ENCODE data around the gene PEX13. TPM values are rescaled to one million over a fixed set of nuclear protein-coding genes. Genes with fewer than 3 reads are reported as not detected.
"Not testable (repeated sequence)": the region's sequence is repeated elsewhere in the genome, so short reads cannot be mapped to it uniquely, and the experiment has no call there.

Gene PEX13
- total and polyA plus RNA-seq, 5 experiments from 2014 or later: 7.6 to 27.4 (median 11.1) TPM

DNA sequence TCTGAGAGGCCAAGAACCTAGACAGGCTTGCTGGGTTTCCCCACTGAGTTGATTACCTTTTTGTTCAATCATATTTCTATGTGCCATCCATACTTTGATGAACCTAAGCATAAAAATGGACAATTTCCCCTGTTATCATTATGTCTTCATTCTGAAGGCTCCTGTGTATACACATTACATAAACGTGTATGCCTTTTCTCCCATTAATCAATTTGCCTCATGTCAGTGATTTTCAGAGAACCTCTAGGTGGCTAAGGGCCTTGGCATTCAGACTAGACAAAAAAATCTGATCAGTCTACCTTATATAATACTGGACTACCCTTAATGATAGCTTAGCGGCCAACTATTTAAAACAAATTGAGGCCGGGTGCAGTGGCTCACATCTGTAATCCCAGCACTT lies 4.1 kb upstream of the PEX13 start:
- Mint-ChIP-seq H3K27ac (no peak overlapping the region), H3K9me3 (no peaks in the 10 kb centered on the region), H3K27me3 (no peaks in the 10 kb centered on the region), H3K4me3 (no peak overlapping the region), H3K4me1 (peaks cover 5 to 30% (median 23%) of the 10 kb centered on the region in 4 donors), H3K36me3 (peaks cover 0 to 3% (median 0%) of the 10 kb centered on the region in 3 donors)
- DNase-seq (no peak), ATAC-seq (no peak)
- POLR2A ChIA-PET: no interaction called here

DNA sequence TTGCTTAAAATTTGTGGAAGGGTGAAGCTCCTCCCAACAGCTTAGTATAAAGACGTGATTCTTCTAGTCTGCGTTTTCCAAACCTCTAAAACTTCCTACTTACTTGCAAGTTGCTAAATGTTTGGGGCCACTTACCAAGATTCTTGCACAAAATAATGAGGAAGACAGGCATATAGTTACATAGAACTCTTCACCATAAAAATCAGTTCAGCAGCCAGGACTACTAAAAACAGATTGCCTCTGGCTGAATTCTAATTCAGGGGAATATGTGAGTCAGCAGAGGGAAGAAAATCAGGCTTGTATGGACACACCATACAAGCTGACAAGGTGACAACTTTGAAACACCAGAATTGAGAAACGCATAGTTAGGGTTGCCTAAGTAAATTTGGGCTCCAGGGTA lies 2.8 kb upstream of the PEX13 start:
- peak overlapping the region in 4 of 10 donors; percentile 22 to 99 (median 53) for H3K4me3 Mint-ChIP-seq
- ATAC-seq (no peak), DNase-seq (no peak)
- H3K4me1 Mint-ChIP-seq: peaks cover 5 to 43% (median 33%) of the 10 kb centered on the region in 4 donors
- POLR2A ChIA-PET: no interaction called here
- H3K27ac Mint-ChIP-seq: no peak overlapping the region
- peaks cover 0 to 2% (median 0%) of the 10 kb centered on the region in 3 donors for H3K36me3 Mint-ChIP-seq
- no peaks in the 10 kb centered on the region for H3K27me3 Mint-ChIP-seq
- H3K9me3 Mint-ChIP-seq: no peaks in the 10 kb centered on the region

- Mint-ChIP-seq H3K4me1 (peaks cover 6 to 50% (median 36%) of the 10 kb centered on the region in 4 donors), H3K27ac (peak overlapping the region in 4 of 10 donors; percentile 95 to 97 (median 96)), H3K36me3 (peaks cover 0 to 4% (median 0%) of the 10 kb centered on the region in 3 donors)
These were observed 1.5 kb upstream of the PEX13 start for GRCh38 chr2:61015976-61016375.

GRCh38 chr2:61016392-61017002 lies 1.0 kb upstream of the PEX13 start:
- H3K36me3 Mint-ChIP-seq: peaks cover 0 to 8% (median 0%) of the 10 kb centered on the region in 3 donors
- H3K4me3 Mint-ChIP-seq: peak overlapping the region; percentile 96 to 100 (median 99)
- peak overlapping the region; percentile 95 to 99 (median 97) for H3K27ac Mint-ChIP-seq
- DNase-seq: peak in 2 of 10 donors; percentile 1 to 5
- POLR2A ChIA-PET: interaction anchor here (1.0 to 2.3 kb wide), 5 partner anchors 11 to 522 kb away, joined by 3 to 14 read pairs (median 4); partner anchors contain the start of genes PAPOLG and XPO1
- peak; percentile 1 to 2 for ATAC-seq
- peaks cover 6 to 51% (median 39%) of the 10 kb centered on the region in 4 donors for H3K4me1 Mint-ChIP-seq
- H3K9me3 Mint-ChIP-seq: no peaks in the 10 kb centered on the region
- H3K27me3 Mint-ChIP-seq: no peaks in the 10 kb centered on the region

More at GRCh38 chr2:61015976-61016375, 1.5 kb upstream of the PEX13 start:
- ATAC-seq (no peak), DNase-seq (no peak)
- H3K4me3 Mint-ChIP-seq: peak overlapping the region; percentile 42 to 100 (median 99)
- POLR2A ChIA-PET: no interaction called here
- no peaks in the 10 kb centered on the region for H3K9me3 Mint-ChIP-seq
- no peaks in the 10 kb centered on the region for H3K27me3 Mint-ChIP-seq

GRCh38 chr2:61017003-61017555 lies 441 bp upstream of the PEX13 start:
- H3K4me1 Mint-ChIP-seq: peaks cover 10 to 51% (median 45%) of the 10 kb centered on the region in 4 donors

GRCh38 chr2:61018318-61018755 lies 817 bp downstream of the PEX13 start:
- Mint-ChIP-seq H3K27me3 (no peaks in the 10 kb centered on the region), H3K36me3 (peaks cover 0 to 20% (median 10%) of the 10 kb centered on the region in 3 donors), H3K4me1 (peaks cover 12 to 59% (median 51%) of the 10 kb centered on the region in 4 donors), H3K27ac (peak overlapping the region; percentile 77 to 99 (median 97)), H3K4me3 (peak overlapping the region; percentile 96 to 100 (median 99)), H3K9me3 (no peaks in the 10 kb centered on the region)
- ATAC-seq (no peak), DNase-seq (peak in 1 of 10 donors; percentile 2)
- POLR2A ChIA-PET: interaction anchor here (1.7 to 2.3 kb wide), 2 partner anchors 159 to 262 kb away, joined by 6 to 14 read pairs; partner anchors contain the start of gene PAPOLG

More at GRCh38 chr2:61017003-61017555, 441 bp upstream of the PEX13 start:
- ATAC-seq (peak; percentile 72 to 74), DNase-seq (peak; percentile 42 to 83 (median 62))
- Mint-ChIP-seq H3K27ac (peak overlapping the region; percentile 95 to 99 (median 97)), H3K4me3 (peak overlapping the region; percentile 96 to 100 (median 99)), H3K36me3 (peaks cover 0 to 14% (median 4%) of the 10 kb centered on the region in 3 donors), H3K27me3 (no peaks in the 10 kb centered on the region), H3K9me3 (no peaks in the 10 kb centered on the region)
- POLR2A ChIA-PET: interaction anchor here (1.0 to 2.3 kb wide), 5 partner anchors 11 to 521 kb away, joined by 3 to 14 read pairs (median 4); partner anchors contain the start of genes PAPOLG and XPO1

GRCh38 chr2:61018798-61019197 lies 1.3 kb downstream of the PEX13 start:
- peak overlapping the region; percentile 96 to 100 (median 99) for H3K4me3 Mint-ChIP-seq
- no peaks in the 10 kb centered on the region for H3K27me3 Mint-ChIP-seq
- no peaks in the 10 kb centered on the region for H3K9me3 Mint-ChIP-seq
- H3K4me1 Mint-ChIP-seq: peaks cover 12 to 61% (median 56%) of the 10 kb centered on the region in 4 donors
- peak overlapping the region; percentile 3 to 98 (median 96) for H3K27ac Mint-ChIP-seq
- peaks cover 0 to 24% (median 10%) of the 10 kb centered on the region in 3 donors for H3K36me3 Mint-ChIP-seq
- no peak for ATAC-seq
- POLR2A ChIA-PET: no interaction called here
- no peak for DNase-seq

DNA sequence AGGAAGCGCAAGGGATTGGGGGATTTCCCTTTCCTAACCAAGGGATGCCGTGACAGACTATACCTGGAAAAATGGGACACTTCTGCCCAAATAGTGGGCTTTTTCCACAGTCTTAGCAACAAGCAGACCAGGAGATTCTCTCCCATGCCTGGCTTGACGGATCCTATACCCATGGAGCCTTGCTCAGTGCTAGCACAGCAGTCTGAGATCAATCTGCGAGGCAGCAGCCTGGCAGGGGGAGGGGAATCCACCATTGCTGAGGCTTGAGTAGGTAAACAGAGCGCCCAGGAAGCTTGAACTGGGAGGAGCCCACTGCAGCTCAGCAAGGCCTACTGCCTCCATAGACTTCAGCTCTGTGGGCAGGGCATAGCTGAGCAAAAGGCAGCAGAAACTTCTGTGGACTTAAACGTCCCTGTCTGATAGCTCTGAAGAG lies 3.7 kb downstream of the PEX13 start:
- DNase-seq (no peak), ATAC-seq (no peak)
- Mint-ChIP-seq H3K27me3 (no peaks in the 10 kb centered on the region), H3K4me3 (no peak overlapping the region), H3K9me3 (no peaks in the 10 kb centered on the region), H3K4me1 (peaks cover 21 to 63% (median 59%) of the 10 kb centered on the region in 4 donors), H3K27ac (peak overlapping the region in 1 of 10 donors; percentile 29), H3K36me3 (peaks cover 0 to 36% (median 15%) of the 10 kb centered on the region in 3 donors)
- POLR2A ChIA-PET: no interaction called here

DNA sequence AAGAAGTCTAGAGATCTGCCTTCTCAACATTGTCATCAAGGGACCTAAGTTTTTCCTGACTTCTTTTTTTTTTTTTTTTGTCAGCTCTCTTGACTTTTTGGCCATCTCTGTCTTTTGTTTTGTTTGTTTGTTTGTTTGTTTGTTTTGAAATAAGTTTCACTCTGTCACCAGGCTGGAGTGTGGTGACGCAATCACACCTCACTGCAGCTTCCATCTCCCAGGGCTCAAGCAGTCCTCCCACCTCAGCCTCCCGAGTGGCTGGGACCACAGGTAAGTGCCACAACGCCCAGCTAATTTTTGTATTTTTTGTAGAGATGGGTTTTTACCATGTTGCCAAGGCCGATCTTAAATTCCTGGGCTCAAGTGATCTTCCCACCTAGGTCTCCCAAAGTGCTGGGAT lies 6.2 kb downstream of the PEX13 start:
- Mint-ChIP-seq H3K9me3 (no peaks in the 10 kb centered on the region), H3K4me3 (peak overlapping the region in 2 of 10 donors; percentile 10 to 50), H3K36me3 (peaks cover 0 to 52% (median 18%) of the 10 kb centered on the region in 3 donors), H3K27ac (peak overlapping the region in 3 of 10 donors; percentile 22 to 66 (median 53)), H3K27me3 (no peaks in the 10 kb centered on the region), H3K4me1 (peaks cover 22 to 62% (median 46%) of the 10 kb centered on the region in 4 donors)
- ATAC-seq: no peak
- POLR2A ChIA-PET: no interaction called here
- DNase-seq: no peak

- H3K4me3 Mint-ChIP-seq: no peak overlapping the region
- no peak for DNase-seq
- no peaks in the 10 kb centered on the region for H3K9me3 Mint-ChIP-seq
- H3K4me1 Mint-ChIP-seq: peaks cover 16 to 28% (median 24%) of the 10 kb centered on the region in 4 donors
- H3K27me3 Mint-ChIP-seq: no peaks in the 10 kb centered on the region
- H3K27ac Mint-ChIP-seq: no peak overlapping the region
- ATAC-seq: no peak
- peaks cover 5 to 57% (median 24%) of the 10 kb centered on the region in 3 donors for H3K36me3 Mint-ChIP-seq
- POLR2A ChIA-PET: no interaction called here
These were observed 12.0 kb downstream of the PEX13 start for GRCh38 chr2:61029533-61029932.

DNA sequence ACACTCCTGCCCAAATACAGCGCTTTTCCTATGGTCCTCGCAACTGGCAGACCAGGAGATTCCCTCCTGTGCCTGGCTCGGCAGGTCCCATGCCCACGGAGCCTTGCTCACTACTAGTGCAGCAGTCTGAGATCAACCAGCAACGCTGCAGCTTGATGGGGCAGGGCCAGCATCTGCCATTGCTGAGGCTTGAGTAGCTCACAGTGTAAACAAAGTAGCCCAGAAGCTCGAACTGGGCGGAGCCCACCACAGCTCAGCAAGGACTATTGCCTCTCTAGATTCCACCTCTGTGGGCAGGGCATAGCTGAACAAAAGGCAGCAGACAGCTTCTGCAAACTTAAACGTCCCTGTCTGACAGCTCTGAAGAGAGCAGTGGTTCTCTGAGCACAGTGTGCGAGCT lies 17.1 kb downstream of the PEX13 start:
- DNase-seq, H3K27ac Mint-ChIP-seq, ATAC-seq, H3K4me3 Mint-ChIP-seq, H3K27me3 Mint-ChIP-seq, POLR2A ChIA-PET, H3K9me3 Mint-ChIP-seq: not testable (repeated sequence)
- Mint-ChIP-seq H3K4me1 (peaks cover 11 to 15% (median 14%) of the 10 kb centered on the region in 4 donors), H3K36me3 (peaks cover 5 to 40% (median 24%) of the 10 kb centered on the region in 3 donors)

- POLR2A ChIA-PET, H3K9me3 Mint-ChIP-seq, ATAC-seq, DNase-seq, H3K27me3 Mint-ChIP-seq, H3K4me3 Mint-ChIP-seq: not testable (repeated sequence)
- peaks cover 5 to 38% (median 20%) of the 10 kb centered on the region in 3 donors for H3K36me3 Mint-ChIP-seq
- peak overlapping the region in 1 of 10 donors; percentile 40 for H3K27ac Mint-ChIP-seq
- H3K4me1 Mint-ChIP-seq: peaks cover 14 to 27% (median 22%) of the 10 kb centered on the region in 4 donors
These were observed 19.1 kb downstream of the PEX13 start for GRCh38 chr2:61036643-61037042.

DNA sequence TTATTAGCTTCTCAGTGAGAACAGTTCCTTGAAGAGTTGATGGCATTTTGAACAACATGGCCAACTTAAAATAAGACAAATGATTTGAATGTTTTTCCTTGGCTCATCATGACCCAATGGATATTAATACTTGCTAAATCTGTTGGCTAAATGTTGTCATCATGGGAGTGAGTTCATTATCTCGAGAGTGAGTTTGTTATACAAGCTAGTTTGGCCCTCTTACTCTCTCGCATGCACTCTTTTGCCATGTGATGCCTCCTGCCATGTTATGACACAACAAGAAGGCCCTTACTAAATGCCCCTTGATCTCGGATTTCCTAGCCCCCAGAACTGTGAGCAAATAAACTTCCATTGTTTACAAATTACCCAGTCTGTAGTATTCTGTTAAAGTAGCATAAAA lies 25.3 kb downstream of the PEX13 start:
- Mint-ChIP-seq H3K27ac (no peak overlapping the region), H3K9me3 (peaks cover 0 to 2% (median 0%) of the 10 kb centered on the region in 9 donors), H3K4me3 (no peak overlapping the region), H3K27me3 (no peaks in the 10 kb centered on the region), H3K4me1 (peaks cover 12 to 35% (median 19%) of the 10 kb centered on the region in 4 donors), H3K36me3 (peaks cover 0 to 46% (median 3%) of the 10 kb centered on the region in 3 donors)
- POLR2A ChIA-PET: no interaction called here
- ATAC-seq (no peak), DNase-seq (no peak)

Data from naive thymus-derived CD8-positive, alpha-beta T cell (primary cell).